GM21390 (cell line): Measurements from ENCODE around the gene NT5C1A.

ENCODE experiments used
- ATAC-seq: cut with Tn5 transposase; IDR thresholded peaks from one replicate; pipeline ENCODE4 v1.9.1; 2021; ENCODE audit not compliant: unreplicated experiment

NT5C1A gene

GRCh38 chr1:39639305-39640130 is 32.4 kb downstream of the NT5C1A start, which contains the start of gene HEYL:
Gene HEYL (minus strand): TSS chr1:39639643. CDS start chr1:39639625, 18 bp downstream.
- ATAC-seq, result no peak

GRCh38 chr1:39638965-39639304 is 33.0 kb downstream of the NT5C1A start:
- no peak for ATAC-seq

- no peak for ATAC-seq
Measured at GRCh38 chr1:39637361-39637760, 34.5 kb downstream of the NT5C1A start.

DNA sequence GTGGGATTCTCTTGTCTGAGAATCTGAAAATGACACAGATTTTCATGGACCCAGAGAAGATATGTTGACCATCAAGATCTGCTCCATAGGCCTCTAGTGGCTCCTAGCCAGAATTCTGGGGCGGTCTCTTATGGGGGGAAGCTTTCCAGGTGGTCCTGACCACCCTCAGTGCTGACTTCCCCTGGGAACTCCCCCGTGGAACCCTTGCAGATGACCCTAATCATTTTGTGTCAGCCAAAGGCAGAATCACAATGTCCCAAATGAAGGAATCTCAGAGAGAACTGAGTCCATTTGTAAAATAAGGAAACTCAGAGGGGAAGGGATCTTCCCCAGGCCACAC is 36.1 kb downstream of the NT5C1A start:
- no peak for ATAC-seq

DNA sequence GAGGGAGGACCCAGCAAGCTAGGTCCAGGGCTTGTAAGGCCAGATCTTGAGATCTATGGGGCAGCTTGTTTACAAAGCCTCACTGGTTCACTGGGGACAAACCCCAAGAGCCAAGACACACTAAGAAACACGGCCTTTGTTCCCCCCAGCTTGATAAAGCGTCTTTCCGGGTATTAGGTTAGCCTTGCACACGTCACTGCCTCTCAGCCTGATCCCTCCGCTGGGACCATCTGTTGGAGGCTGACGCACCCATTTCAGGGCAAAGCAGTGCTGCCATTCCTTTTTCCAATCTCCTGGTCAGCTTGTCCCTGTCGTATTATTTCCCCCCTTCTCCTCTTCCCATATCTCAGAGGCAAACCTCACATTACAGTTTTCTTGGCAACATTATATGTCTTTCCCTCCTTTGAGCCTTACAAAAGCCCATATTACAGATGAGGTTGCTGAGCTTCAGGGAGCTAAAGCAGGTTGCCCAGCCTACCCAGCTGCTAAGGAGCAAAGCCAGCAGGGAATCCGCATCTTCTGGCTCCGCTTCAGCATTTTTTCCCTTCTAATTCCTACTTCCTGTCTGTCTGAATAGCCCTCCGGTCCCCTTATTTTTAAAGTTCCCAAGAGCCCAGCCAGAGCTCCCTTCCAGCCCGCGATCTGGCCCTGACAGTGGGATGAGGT is 36.6 kb downstream of the NT5C1A start:
- no peak for ATAC-seq

GRCh38 chr1:39633422-39633821 is 38.5 kb downstream of the NT5C1A start:
- ATAC-seq, result no peak

- ATAC-seq, result no peak
Measured at GRCh38 chr1:39632682-39633417, 39.1 kb downstream of the NT5C1A start.

DNA sequence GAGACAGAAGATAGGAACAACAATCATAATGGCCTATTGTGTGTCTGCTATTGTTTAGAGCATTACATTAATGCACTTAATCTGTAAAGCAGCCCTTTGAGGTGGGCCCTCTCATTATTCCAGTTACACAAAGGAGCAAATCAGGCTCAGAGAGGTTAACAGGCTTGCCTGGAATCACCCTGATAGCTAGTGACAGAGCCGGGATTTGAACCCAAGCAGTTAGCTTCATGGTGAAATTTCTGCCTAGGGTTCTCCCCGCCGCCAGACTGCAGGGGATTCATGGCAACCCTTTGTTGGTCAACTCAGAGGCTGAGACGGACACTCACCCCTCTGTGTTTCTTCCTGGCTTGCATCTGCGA is 39.6 kb downstream of the NT5C1A start:
- ATAC-seq, result no peak

DNA sequence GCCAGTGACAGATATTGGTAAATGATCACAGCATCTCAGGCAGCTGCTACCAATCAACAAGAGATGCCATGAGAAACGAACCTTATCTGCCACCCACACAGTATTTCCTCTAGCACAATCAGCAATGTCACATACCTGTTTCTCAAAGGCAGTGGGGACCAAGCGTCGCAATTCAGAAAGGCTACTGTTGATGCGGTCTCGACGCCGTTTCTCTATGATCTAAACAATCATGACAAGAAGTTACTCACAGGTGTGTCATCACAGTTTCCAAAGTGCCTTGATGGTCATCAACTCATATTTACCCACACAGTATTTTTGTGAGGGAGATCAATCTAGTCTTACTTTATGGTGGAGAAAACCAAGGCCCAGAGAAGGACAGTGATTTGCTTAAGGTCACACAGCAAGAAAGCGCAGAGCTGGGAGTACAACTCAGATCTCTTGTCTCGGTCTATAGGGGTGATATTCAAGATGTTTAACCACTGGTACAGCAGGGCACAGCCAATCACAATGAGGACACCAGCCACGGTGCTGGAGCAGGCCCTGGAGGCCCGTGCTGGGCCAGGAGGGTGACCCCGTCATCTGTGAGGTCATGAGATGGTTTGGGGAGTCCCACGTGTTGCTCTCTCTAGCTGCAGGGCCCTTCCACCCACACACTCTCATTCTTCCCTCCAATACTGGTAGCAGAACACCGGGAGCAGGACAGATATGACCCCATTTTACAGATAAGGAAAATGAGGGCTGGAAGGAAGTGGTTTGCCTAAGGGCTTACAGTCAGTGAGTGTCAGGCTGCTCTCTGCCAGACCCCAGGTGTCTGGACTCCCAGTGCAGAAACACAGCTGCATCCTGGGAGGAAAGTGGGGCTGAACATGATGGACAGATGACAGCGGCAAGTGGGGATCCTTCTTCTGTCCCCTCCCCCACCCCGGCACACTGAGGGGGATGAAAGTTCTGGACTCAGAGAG is 40.3 kb downstream of the NT5C1A start:
- no peak for ATAC-seq

DNA sequence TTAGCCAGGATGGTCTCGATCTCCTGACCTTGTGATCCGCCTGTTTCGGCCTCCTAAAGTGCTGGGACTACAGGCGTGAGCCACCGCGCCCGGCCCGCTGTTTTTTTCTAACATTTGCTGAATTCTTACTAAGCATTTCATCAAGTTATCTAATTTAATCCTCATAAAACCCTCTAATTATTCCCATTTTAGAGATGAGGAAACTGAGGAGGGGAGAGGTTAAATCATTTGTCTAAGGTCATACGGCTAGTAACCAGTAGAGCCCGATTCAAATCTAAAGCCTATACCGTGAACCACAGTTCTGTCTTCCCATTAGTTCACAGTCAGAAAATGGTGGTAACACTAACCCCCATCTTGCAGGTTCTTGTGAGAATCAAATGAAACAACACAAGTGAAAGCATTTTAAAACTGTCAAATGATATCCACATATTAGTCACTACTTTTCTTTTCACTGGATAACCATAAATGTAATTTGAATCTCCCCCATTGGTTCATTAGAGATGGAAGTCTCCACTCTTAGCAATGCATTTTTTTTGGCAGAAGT is 43.0 kb downstream of the NT5C1A start:
- no peak for ATAC-seq

DNA sequence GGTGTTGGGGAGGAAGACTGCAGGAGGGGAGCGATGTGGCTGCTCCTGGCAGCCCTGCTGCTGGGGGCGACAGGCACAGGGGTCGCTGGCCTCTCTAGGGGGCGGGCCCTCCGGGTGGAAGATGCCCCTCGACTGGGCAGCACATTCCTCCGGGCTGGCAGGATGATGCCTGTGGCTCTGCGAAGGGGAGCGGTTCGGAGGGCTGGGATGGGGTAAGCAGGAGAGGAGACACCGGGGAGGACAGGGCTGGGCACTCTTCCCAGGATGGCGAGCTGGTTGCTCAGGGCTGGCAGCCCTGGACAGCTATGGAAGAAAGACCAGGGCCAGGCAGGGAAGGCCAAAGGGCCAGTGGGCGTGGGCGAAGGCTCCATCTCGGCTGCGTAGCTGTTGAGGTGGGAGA is 45.3 kb downstream of the NT5C1A start:
- no peak for ATAC-seq

GRCh38 chr1:39625462-39626273 is 46.2 kb downstream of the NT5C1A start:
- no peak for ATAC-seq

DNA sequence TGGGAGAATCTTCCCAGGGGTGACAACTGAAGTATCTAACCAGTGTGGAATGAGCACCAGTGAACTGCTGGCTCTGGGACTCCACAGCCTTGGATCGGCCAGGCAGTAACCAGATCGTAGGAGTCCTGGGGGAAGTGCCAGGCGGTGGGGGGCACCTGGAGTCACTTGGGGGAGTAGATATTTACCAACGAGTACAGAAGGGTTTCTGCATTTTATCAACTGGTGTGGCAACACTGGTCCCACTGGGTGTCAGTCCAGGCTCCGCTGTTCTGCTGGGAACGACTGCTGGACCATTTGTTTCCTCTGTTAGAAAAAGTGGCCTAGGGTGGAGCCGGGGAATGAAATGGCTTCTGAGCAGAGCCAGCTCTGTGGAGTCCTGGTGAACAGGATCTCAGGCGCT is 46.9 kb downstream of the NT5C1A start:
- no peak for ATAC-seq

DNA sequence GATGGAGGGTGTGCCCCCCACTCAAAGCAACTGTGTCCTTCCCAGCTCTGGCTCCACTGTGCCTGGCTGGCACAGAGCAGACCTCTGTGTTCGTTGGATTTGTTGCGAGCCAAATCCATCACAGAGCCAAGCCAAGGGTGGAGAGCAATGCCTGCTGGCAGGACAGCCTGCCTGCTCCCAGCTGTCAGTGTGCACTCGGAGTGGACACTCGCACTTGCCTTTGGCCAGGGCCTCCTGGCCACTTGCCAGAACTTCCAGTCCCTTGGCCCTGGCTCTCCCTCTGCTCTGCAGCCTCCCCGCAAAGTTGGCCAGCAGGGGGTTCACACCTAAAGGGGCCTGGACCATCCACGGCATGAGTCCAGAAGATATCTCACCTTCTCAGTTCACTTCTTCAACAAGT is 48.9 kb downstream of the NT5C1A start:
- ATAC-seq, result no peak

GRCh38 chr1:39622427-39622826 is 49.5 kb downstream of the NT5C1A start:
- no peak for ATAC-seq

- ATAC-seq, result no peak
Measured at GRCh38 chr1:39620659-39621165, 51.2 kb downstream of the NT5C1A start.

- ATAC-seq, result no peak
Measured at GRCh38 chr1:39617488-39618049, 54.3 kb downstream of the NT5C1A start.

DNA sequence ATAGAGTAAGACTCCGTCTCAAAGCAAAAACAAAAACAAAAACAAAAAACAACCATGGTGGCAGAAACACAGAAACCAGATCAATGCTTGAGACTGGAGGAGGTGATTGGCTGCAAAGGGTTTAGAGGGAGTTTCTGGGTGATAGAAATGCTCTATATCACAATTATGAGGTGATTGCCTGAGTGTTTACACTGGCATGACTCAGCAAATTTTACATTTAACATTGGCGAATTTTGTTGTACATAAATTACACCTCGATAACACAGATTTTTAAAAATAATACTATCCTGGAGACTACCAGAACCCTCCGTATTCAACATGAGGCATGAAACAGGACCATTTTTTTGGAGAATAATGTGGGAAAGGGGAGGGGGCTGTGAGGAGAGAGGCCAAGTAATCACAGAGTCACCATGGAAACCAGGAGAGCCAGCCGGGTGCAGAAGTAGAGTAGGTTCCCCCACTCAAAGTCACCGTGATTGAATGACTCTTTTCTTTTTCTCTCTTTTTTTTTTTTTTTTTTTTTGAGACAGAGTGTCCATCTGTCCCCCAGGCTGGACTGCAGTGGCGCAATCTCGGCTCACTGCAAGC is 56.7 kb downstream of the NT5C1A start:
- ATAC-seq, result no peak

GRCh38 chr1:39614488-39614887 is 57.4 kb downstream of the NT5C1A start:
- no peak for ATAC-seq
